HG02588 (cell line): ENCODE results near the gene TINCR.

Experiments used
- ATAC-seq: cut with Tn5 transposase; IDR thresholded peaks from one replicate; pipeline ENCODE4 v1.9.1; 2021; ENCODE audit warnings: mild to moderate bottlenecking, moderate library complexity; ENCODE audit not compliant: unreplicated experiment

Gene TINCR

GRCh38 chr19:5519076-5519475 lies 48.7 kb downstream of the TINCR start:
- no peak for ATAC-seq

GRCh38 chr19:5515737-5516136 lies 52.0 kb downstream of the TINCR start:
- ATAC-seq, result no peak

- no peak for ATAC-seq
These were observed 53.8 kb downstream of the TINCR start for GRCh38 chr19:5514001-5514400.

GRCh38 chr19:5512715-5513114 lies 55.0 kb downstream of the TINCR start:
- no peak for ATAC-seq
